Hepatocyte (in vitro differentiated cells): Measurements from ENCODE around the gene UGT1A4.

Source experiments
- CTCF ChIP-seq: fragments of 200-600 bp; sonication (generic); IDR thresholded peaks from 2 replicates; pipeline ENCODE4 v1.5.1; 2016; ENCODE audit warnings: antibody characterized with exemption, mild to moderate bottlenecking; ENCODE audit not compliant: poor library complexity
- EZH2 ChIP-seq: fragments of 200-600 bp; sonication (generic); IDR thresholded peaks from 2 replicates; pipeline ENCODE4 v1.6.1; 2016; ENCODE audit warnings: antibody characterized with exemption, mild to moderate bottlenecking, borderline replicate concordance

- TF ChIP-seq CTCF (no peak), EZH2 (no peak)
Measured at GRCh38 chr2:233807215-233807865, 88.8 kb downstream of the UGT1A4 start.
